GM19324 (cell line): ENCODE measurements around the gene ANG.
"Not testable (repeated sequence)": the region's sequence is repeated elsewhere in the genome, so short reads cannot be mapped to it uniquely, and the experiment has no call there.

Source experiments
- ATAC-seq: cut with Tn5 transposase; IDR thresholded peaks from one replicate; pipeline ENCODE4 v1.9.1; 2021; ENCODE audit warnings: mild to moderate bottlenecking, moderate library complexity; ENCODE audit not compliant: unreplicated experiment, low FRiP score

ANG gene

DNA sequence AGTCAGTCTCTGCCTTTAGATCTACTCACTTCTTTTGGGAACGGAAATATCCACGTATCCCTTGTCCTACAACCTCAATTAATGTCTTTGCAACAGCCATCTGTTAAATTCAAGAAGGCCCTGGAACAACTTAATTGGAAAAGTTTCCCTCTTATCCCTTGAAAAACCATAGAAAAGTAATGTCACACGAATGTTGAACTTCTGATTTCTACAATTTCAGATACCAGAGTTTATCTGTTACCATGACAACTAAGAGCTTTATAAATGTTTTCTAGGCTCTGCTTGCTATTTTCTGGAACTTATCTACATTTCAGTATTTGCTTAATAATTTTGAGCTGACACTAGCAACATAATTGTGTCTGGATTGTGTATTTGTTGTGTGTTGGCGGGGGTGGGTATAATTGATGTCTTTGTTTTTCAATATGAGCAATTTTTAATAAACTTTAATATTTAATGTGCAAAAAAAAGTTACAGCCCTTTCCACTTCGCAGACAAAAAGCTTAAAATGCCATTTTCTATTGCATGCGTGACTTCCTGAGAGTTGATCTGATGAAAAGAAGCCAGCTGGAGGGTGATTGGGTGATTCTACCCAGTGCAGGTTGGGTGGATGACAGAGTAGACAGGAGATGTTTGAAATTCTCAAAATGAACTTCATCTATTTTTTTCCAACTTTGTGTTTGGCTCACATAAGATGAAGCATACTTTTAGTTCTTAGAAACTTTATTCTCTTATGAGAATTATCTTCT is 45.3 kb downstream of the ANG start:
- ATAC-seq, result no peak

DNA sequence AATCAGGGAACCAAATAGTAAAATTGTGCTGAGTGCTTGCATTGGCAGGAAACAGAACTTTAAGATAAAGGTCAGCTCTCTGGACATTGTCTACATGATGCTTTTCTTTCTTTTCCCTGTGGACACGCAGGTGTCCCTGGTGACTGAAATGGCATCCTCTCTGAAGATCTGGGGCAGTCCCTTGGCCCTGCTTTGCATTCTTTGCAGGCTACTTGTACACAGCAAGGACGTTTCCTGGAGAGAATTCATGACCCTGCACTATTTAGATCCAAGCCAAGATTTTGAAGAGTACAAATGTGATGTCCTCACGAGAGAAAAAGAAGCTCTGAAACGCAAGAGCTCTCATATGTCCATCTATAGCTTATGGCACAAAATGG is 45.9 kb downstream of the ANG start:
- peak; percentile 48 for ATAC-seq

- ATAC-seq, result not testable (repeated sequence)
These were observed 49.7 kb downstream of the ANG start for GRCh38 chr14:20738292-20738691.

DNA sequence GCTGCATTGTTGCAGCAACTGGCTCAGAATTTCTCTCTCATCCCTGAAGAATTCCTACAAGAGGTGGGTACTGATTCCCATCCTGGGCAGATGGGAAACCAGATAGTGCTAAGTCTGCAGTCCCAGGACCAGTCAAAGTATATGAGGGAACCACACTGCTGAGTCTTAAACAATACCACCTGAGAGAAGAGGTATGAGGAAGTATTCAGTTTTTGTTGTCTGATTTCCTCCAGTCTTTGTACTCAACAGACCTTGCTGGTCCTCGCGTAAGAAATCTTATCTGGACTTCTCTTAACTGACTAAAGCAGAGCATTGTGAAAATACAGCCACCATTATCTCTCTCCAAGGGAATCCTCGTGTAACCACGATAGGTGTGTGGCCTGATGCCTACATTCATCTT is 53.6 kb downstream of the ANG start:
- ATAC-seq, result no peak

- ATAC-seq, result no peak
These were observed 55.0 kb downstream of the ANG start for GRCh38 chr14:20743556-20743955.
